ENCODE results near the gene ZNF326.
"Not testable (repeated sequence)": the region's sequence is repeated elsewhere in the genome, so short reads cannot be mapped to it uniquely, and the experiment has no call there.

ZNF326 gene

DNA sequence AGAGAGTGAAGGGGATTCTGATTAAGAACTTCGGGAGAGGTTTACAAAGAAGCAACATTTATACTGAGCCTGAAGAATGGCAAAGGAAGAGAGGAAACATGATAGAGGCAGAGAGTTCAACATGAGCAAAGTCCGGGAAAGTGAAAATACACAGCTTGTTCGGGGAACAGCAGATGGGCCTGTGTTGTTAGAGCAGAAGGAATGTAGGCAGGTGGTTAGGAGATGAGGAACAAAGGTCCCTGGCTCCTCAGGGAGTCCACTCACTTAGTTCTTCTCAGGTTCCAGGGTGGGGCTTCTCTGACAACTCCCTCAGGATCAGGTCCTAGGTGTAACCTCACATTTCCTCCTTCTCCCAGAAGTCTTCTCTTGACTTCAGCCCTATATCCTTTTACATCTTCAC, 5.1 kb upstream of the ZNF326 start:
- H3K9me3 ChIP-seq (ENCODE audit: control insufficient read depth, low read depth, low read length), result no peaks in the 10 kb centered on the region
- H3K27ac ChIP-seq (ENCODE audit: low read length), result no peak overlapping the region
- H3K4me1 ChIP-seq (ENCODE audit: control insufficient read depth, low read depth, low read length), result peaks cover 10% of the 10 kb centered on the region
- H3K27me3 ChIP-seq (ENCODE audit: control insufficient read depth, insufficient read depth, low read length), result no peaks in the 10 kb centered on the region
- H3K9ac ChIP-seq (ENCODE audit: low read length), result no peak overlapping the region
- H3K4me3 ChIP-seq (ENCODE audit: low read length), result no peak overlapping the region
- no peaks in the 10 kb centered on the region for H3K36me3 ChIP-seq (ENCODE audit: control insufficient read depth, low read depth, low read length)

GRCh38 chr1:89990976-89991831, 3.7 kb upstream of the ZNF326 start:
- H3K27ac ChIP-seq (ENCODE audit: low read length), result no peak overlapping the region
- H3K4me3 ChIP-seq (ENCODE audit: low read length), result no peak overlapping the region
- peaks cover 10% of the 10 kb centered on the region for H3K4me1 ChIP-seq (ENCODE audit: control insufficient read depth, low read depth, low read length)
- H3K9ac ChIP-seq (ENCODE audit: low read length), result no peak overlapping the region
- no peaks in the 10 kb centered on the region for H3K27me3 ChIP-seq (ENCODE audit: control insufficient read depth, insufficient read depth, low read length)
- H3K36me3 ChIP-seq (ENCODE audit: control insufficient read depth, low read depth, low read length), result no peaks in the 10 kb centered on the region
- no peaks in the 10 kb centered on the region for H3K9me3 ChIP-seq (ENCODE audit: control insufficient read depth, low read depth, low read length)

- no peak overlapping the region for H3K4me3 ChIP-seq (ENCODE audit: low read length)
- peaks cover 10% of the 10 kb centered on the region for H3K4me1 ChIP-seq (ENCODE audit: control insufficient read depth, low read depth, low read length)
- H3K36me3 ChIP-seq (ENCODE audit: control insufficient read depth, low read depth, low read length), result peaks cover 3% of the 10 kb centered on the region
- H3K9me3 ChIP-seq (ENCODE audit: control insufficient read depth, low read depth, low read length), result no peaks in the 10 kb centered on the region
- no peaks in the 10 kb centered on the region for H3K27me3 ChIP-seq (ENCODE audit: control insufficient read depth, insufficient read depth, low read length)
- no peak overlapping the region for H3K9ac ChIP-seq (ENCODE audit: low read length)
- no peak overlapping the region for H3K27ac ChIP-seq (ENCODE audit: low read length)
Observed at GRCh38 chr1:89993541-89993940, 1.4 kb upstream of the ZNF326 start.

GRCh38 chr1:89994231-89994804, 592 bp upstream of the ZNF326 start:
- Histone ChIP-seq H3K9ac (ENCODE audit: low read length) (peak overlapping the region; percentile 95), H3K36me3 (ENCODE audit: control insufficient read depth, low read depth, low read length) (peaks cover 5% of the 10 kb centered on the region), H3K4me1 (ENCODE audit: control insufficient read depth, low read depth, low read length) (peaks cover 10% of the 10 kb centered on the region), H3K27me3 (ENCODE audit: control insufficient read depth, insufficient read depth, low read length) (no peaks in the 10 kb centered on the region), H3K4me3 (ENCODE audit: low read length) (peak overlapping the region; percentile 88), H3K27ac (ENCODE audit: low read length) (peak overlapping the region; percentile 52), H3K9me3 (ENCODE audit: control insufficient read depth, low read depth, low read length) (no peaks in the 10 kb centered on the region)

DNA sequence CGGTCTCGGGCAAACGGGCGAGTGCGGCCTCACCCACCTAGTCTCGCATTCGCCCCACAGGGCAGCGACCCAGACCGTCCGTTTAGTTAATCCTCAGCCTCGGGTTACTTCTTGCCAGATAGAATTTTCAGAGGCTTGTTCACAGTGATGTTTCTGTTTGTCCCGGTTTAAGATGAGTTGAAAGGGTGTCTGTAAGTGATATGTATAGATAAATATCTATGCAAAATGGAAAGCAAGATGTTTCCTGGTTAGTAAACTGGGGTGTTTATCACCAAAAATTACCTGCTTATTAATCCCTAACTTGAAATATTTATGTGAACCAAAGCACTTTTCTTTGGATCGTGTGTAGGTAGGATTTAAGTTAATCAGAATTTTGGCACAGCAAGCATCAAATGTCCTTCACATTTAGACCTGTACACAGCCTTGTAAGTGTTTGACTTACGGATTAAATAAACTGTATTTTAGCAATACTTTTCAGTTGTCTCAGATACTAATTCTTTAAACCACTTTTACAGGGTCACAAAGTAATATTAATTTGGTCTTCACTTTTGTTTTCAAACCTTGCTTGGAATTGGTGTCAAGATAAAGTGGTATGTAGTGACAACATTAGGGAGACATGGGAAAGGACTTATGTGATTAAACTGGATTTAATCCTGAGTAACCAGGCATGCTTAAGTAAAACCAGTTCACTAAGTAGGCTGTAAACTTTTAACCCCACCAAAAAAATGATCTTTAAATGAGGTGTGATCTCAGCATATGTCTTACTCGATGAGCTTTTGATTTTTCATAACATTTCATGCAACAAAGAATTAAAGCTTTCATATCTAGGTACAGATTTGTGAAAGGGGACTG, 914 bp downstream of the ZNF326 start:
- H3K4me3 ChIP-seq (ENCODE audit: low read length), result peak overlapping the region; percentile 88
- no peaks in the 10 kb centered on the region for H3K4me1 ChIP-seq (ENCODE audit: control insufficient read depth, low read depth, low read length)
- peaks cover 5% of the 10 kb centered on the region for H3K36me3 ChIP-seq (ENCODE audit: control insufficient read depth, low read depth, low read length)
- no peaks in the 10 kb centered on the region for H3K27me3 ChIP-seq (ENCODE audit: control insufficient read depth, insufficient read depth, low read length)
- H3K27ac ChIP-seq (ENCODE audit: low read length), result peak overlapping the region; percentile 87
- no peaks in the 10 kb centered on the region for H3K9me3 ChIP-seq (ENCODE audit: control insufficient read depth, low read depth, low read length)
- H3K9ac ChIP-seq (ENCODE audit: low read length), result peak overlapping the region; percentile 95

DNA sequence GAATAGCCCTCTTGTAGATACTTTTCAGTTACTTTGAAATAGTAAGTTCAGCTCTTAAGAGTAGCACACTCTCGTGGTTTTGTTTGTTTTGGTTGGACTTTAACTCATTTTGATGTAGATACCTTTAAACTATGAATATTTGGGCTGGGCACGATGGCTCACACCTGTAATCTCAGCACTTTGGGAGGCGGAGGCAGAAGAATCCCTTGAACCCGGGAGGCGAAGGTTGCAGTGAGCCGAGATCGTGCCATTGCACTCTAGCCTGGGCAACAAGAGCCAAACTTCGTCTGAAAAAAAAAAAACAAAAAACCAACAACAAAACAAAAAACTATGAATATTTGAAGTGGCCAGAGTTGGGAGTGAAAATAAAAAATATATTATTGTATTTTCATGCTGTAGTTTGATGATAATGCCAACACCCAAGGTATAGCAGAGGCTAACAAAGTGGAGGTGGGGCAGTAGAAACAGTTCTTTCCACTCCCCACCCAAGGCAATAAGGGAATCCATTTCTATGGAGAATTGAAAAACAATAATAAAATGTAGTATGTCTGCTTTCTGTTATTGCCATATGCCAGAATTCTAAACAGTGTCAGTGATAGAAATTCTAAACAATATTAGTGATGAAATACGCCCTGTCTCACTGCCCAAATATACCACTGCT, 1.7 kb downstream of the ZNF326 start:
- H3K4me1 ChIP-seq (ENCODE audit: control insufficient read depth, low read depth, low read length), result no peaks in the 10 kb centered on the region
- no peaks in the 10 kb centered on the region for H3K9me3 ChIP-seq (ENCODE audit: control insufficient read depth, low read depth, low read length)
- H3K36me3 ChIP-seq (ENCODE audit: control insufficient read depth, low read depth, low read length), result peaks cover 5% of the 10 kb centered on the region
- peak overlapping the region; percentile 95 for H3K9ac ChIP-seq (ENCODE audit: low read length)
- H3K27me3 ChIP-seq (ENCODE audit: control insufficient read depth, insufficient read depth, low read length), result no peaks in the 10 kb centered on the region
- peak overlapping the region; percentile 88 for H3K4me3 ChIP-seq (ENCODE audit: low read length)
- H3K27ac ChIP-seq (ENCODE audit: low read length), result no peak overlapping the region

DNA sequence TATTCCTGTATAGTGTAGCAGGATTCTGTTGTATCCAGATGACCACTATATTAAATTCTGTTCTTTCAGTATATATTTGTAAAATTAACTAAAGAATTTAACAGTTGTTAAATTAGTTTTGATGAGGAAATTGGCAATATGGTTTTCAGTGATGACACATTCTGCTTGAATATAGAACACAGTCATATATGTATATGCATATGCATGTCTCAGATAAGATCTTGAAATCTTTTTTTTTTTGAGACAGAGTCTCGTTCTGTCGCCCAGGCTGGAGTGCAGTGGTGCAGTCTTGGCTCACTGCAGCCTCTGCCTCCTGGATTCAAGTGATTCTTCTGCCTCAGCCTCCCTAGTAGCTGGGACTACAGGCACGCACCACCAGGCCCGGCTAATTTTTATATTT, 2.2 kb downstream of the ZNF326 start:
- not testable (repeated sequence) for H3K9me3 ChIP-seq (ENCODE audit: control insufficient read depth, low read depth, low read length); H3K27me3 ChIP-seq (ENCODE audit: control insufficient read depth, insufficient read depth, low read length); H3K36me3 ChIP-seq (ENCODE audit: control insufficient read depth, low read depth, low read length); H3K4me1 ChIP-seq (ENCODE audit: control insufficient read depth, low read depth, low read length); H3K27ac ChIP-seq (ENCODE audit: low read length); H3K9ac ChIP-seq (ENCODE audit: low read length)
- H3K4me3 ChIP-seq (ENCODE audit: low read length), result peak overlapping the region; percentile 88

- Histone ChIP-seq H3K27ac (ENCODE audit: low read length) (no peak overlapping the region), H3K9ac (ENCODE audit: low read length) (no peak overlapping the region), H3K4me3 (ENCODE audit: low read length) (no peak overlapping the region), H3K27me3 (ENCODE audit: control insufficient read depth, insufficient read depth, low read length) (no peaks in the 10 kb centered on the region), H3K4me1 (ENCODE audit: control insufficient read depth, low read depth, low read length) (no peaks in the 10 kb centered on the region), H3K9me3 (ENCODE audit: control insufficient read depth, low read depth, low read length) (no peaks in the 10 kb centered on the region), H3K36me3 (ENCODE audit: control insufficient read depth, low read depth, low read length) (peaks cover 5% of the 10 kb centered on the region)
Observed at GRCh38 chr1:89998306-89998705, 3.4 kb downstream of the ZNF326 start.

DNA sequence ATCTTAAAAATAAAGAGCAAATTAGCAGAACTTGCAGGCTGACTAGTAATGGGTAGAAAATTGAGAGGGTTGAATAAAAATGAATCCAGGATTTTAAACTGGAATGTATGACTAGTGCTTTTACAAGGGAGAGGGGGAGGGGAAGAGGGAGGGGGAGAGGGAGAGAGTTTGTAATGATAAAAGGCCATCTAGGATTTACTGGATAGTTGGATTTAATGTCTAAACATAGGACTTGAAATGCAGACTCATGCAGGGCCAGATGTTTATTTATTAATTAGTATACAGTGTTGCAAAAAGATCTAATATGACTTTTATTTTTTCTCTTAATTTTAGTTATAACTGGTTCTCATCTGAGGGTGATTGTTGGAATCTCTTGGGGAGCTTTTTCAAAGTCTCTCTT, 4.3 kb downstream of the ZNF326 start:
- H3K36me3 ChIP-seq (ENCODE audit: control insufficient read depth, low read depth, low read length), result peaks cover 5% of the 10 kb centered on the region
- H3K9me3 ChIP-seq (ENCODE audit: control insufficient read depth, low read depth, low read length), result no peaks in the 10 kb centered on the region
- H3K4me1 ChIP-seq (ENCODE audit: control insufficient read depth, low read depth, low read length), result no peaks in the 10 kb centered on the region
- no peaks in the 10 kb centered on the region for H3K27me3 ChIP-seq (ENCODE audit: control insufficient read depth, insufficient read depth, low read length)
- H3K9ac ChIP-seq (ENCODE audit: low read length), result no peak overlapping the region
- H3K27ac ChIP-seq (ENCODE audit: low read length), result no peak overlapping the region
- no peak overlapping the region for H3K4me3 ChIP-seq (ENCODE audit: low read length)

DNA sequence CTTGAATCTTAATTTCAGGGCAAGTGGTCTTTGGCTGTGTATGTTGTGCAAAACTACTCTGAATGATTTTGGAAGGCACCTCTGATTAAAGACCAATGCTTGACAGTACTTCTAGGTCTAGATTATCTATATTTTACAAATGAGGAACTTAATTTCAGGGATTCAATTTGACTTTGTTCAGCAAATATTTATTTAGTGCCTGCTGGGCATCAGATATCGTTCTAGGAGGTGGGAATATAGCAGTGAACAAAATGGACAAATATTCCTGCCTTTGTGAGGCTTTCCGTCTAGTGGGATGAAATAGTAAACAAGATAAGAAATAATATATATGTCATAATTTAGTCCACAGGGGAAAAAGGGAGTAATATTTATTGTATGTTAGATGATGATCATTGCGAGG, 4.7 kb downstream of the ZNF326 start:
- Histone ChIP-seq H3K4me1 (ENCODE audit: control insufficient read depth, low read depth, low read length) (no peaks in the 10 kb centered on the region), H3K27ac (ENCODE audit: low read length) (no peak overlapping the region), H3K9ac (ENCODE audit: low read length) (no peak overlapping the region), H3K27me3 (ENCODE audit: control insufficient read depth, insufficient read depth, low read length) (no peaks in the 10 kb centered on the region), H3K9me3 (ENCODE audit: control insufficient read depth, low read depth, low read length) (no peaks in the 10 kb centered on the region), H3K4me3 (ENCODE audit: low read length) (no peak overlapping the region), H3K36me3 (ENCODE audit: control insufficient read depth, low read depth, low read length) (peaks cover 5% of the 10 kb centered on the region)

All from iPS-18a (cell line).